Adipocyte (in vitro differentiated cells): ENCODE data around the gene PARD3.
A peak's percentile ranks its signal among the peaks of the same experiment; 100 is the strongest.

Experiments
- DNase-seq: peaks from one replicate; pipeline ENCODE4 v3.0.0-alpha.2; 2015; ENCODE audit warnings: low read depth
- H3K27me3 ChIP-seq: replicated peaks from 2 replicates; pipeline ENCODE4 v1.7.0; 2013; ENCODE audit warnings: mild to moderate bottlenecking, low read length, moderate library complexity; ENCODE audit not compliant: control insufficient read depth, insufficient read depth
- H3K36me3 ChIP-seq: 2 replicates; pipeline ENCODE4 v1.7.0; 2013; ENCODE audit warnings: low read length, mild to moderate bottlenecking, moderate library complexity; ENCODE audit not compliant: control insufficient read depth, insufficient read depth, severe bottlenecking
- H3K4me1 ChIP-seq: 2 replicates; pipeline ENCODE4 v1.7.0; 2013; ENCODE audit warnings: mild to moderate bottlenecking, low read length, moderate library complexity; ENCODE audit not compliant: control insufficient read depth, insufficient read depth
- H3K4me3 ChIP-seq: 2 replicates; pipeline ENCODE4 v1.7.0; 2013; ENCODE audit warnings: mild to moderate bottlenecking, low read length, moderate library complexity
- H3K9ac ChIP-seq: 2 replicates; pipeline ENCODE4 v1.7.0; 2013; ENCODE audit warnings: mild to moderate bottlenecking, low read length, moderate library complexity
- H3K9me3 ChIP-seq: 2 replicates; pipeline ENCODE4 v1.7.0; 2013; ENCODE audit warnings: mild to moderate bottlenecking, low read length, moderate library complexity; ENCODE audit not compliant: control insufficient read depth

The PARD3 gene

GRCh38 chr10:34235164-34235832 lies 579.8 kb downstream of the PARD3 start:
- no peaks in the 10 kb centered on the region for H3K27me3 ChIP-seq
- H3K36me3 ChIP-seq: no peaks in the 10 kb centered on the region
- no peaks in the 10 kb centered on the region for H3K9me3 ChIP-seq
- peaks cover 7% of the 10 kb centered on the region for H3K4me1 ChIP-seq
- peak; percentile 30 for DNase-seq
- no peak overlapping the region for H3K9ac ChIP-seq
- no peak overlapping the region for H3K4me3 ChIP-seq

GRCh38 chr10:34232481-34232880 lies 582.6 kb downstream of the PARD3 start:
- no peaks in the 10 kb centered on the region for H3K36me3 ChIP-seq
- H3K9ac ChIP-seq: no peak overlapping the region
- DNase-seq: no peak
- H3K27me3 ChIP-seq: no peaks in the 10 kb centered on the region
- no peaks in the 10 kb centered on the region for H3K9me3 ChIP-seq
- no peaks in the 10 kb centered on the region for H3K4me1 ChIP-seq
- no peak overlapping the region for H3K4me3 ChIP-seq

- no peaks in the 10 kb centered on the region for H3K27me3 ChIP-seq
- H3K36me3 ChIP-seq: no peaks in the 10 kb centered on the region
- H3K9ac ChIP-seq: no peak overlapping the region
- H3K9me3 ChIP-seq: no peaks in the 10 kb centered on the region
- no peak for DNase-seq
- H3K4me1 ChIP-seq: peaks cover 4% of the 10 kb centered on the region
- H3K4me3 ChIP-seq: no peak overlapping the region
Measured at GRCh38 chr10:34231441-34232180, 583.5 kb downstream of the PARD3 start.

GRCh38 chr10:34229917-34230316 lies 585.2 kb downstream of the PARD3 start:
- H3K9me3 ChIP-seq: no peaks in the 10 kb centered on the region
- DNase-seq: peak; percentile 19
- H3K36me3 ChIP-seq: no peaks in the 10 kb centered on the region
- H3K9ac ChIP-seq: no peak overlapping the region
- H3K27me3 ChIP-seq: no peaks in the 10 kb centered on the region
- peaks cover 11% of the 10 kb centered on the region for H3K4me1 ChIP-seq
- H3K4me3 ChIP-seq: no peak overlapping the region

GRCh38 chr10:34228066-34228465 lies 587.0 kb downstream of the PARD3 start:
- no peak overlapping the region for H3K9ac ChIP-seq
- H3K9me3 ChIP-seq: no peaks in the 10 kb centered on the region
- H3K4me3 ChIP-seq: no peak overlapping the region
- no peak for DNase-seq
- H3K36me3 ChIP-seq: no peaks in the 10 kb centered on the region
- H3K4me1 ChIP-seq: peaks cover 11% of the 10 kb centered on the region
- H3K27me3 ChIP-seq: no peaks in the 10 kb centered on the region

GRCh38 chr10:34224639-34225038 lies 590.5 kb downstream of the PARD3 start:
- peaks cover 11% of the 10 kb centered on the region for H3K4me1 ChIP-seq
- H3K9me3 ChIP-seq: no peaks in the 10 kb centered on the region
- H3K27me3 ChIP-seq: no peaks in the 10 kb centered on the region
- H3K4me3 ChIP-seq: no peak overlapping the region
- no peaks in the 10 kb centered on the region for H3K36me3 ChIP-seq
- no peak overlapping the region for H3K9ac ChIP-seq
- DNase-seq: no peak

- DNase-seq: no peak
- no peak overlapping the region for H3K4me3 ChIP-seq
- H3K9ac ChIP-seq: no peak overlapping the region
- H3K27me3 ChIP-seq: no peaks in the 10 kb centered on the region
- H3K4me1 ChIP-seq: peaks cover 11% of the 10 kb centered on the region
- no peaks in the 10 kb centered on the region for H3K9me3 ChIP-seq
- no peaks in the 10 kb centered on the region for H3K36me3 ChIP-seq
Measured at GRCh38 chr10:34223658-34224057, 591.4 kb downstream of the PARD3 start.

GRCh38 chr10:34222359-34222758 lies 592.7 kb downstream of the PARD3 start:
- Histone ChIP-seq H3K27me3 (no peaks in the 10 kb centered on the region), H3K9me3 (no peaks in the 10 kb centered on the region), H3K9ac (no peak overlapping the region), H3K4me3 (no peak overlapping the region), H3K4me1 (peaks cover 11% of the 10 kb centered on the region), H3K36me3 (no peaks in the 10 kb centered on the region)
- DNase-seq: no peak

- H3K4me1 ChIP-seq: no peaks in the 10 kb centered on the region
- no peak overlapping the region for H3K9ac ChIP-seq
- no peak overlapping the region for H3K4me3 ChIP-seq
- H3K9me3 ChIP-seq: no peaks in the 10 kb centered on the region
- no peaks in the 10 kb centered on the region for H3K27me3 ChIP-seq
- H3K36me3 ChIP-seq: no peaks in the 10 kb centered on the region
- DNase-seq: no peak
Measured at GRCh38 chr10:34219753-34220548, 595.1 kb downstream of the PARD3 start.

GRCh38 chr10:34217524-34217923 lies 597.6 kb downstream of the PARD3 start:
- H3K9me3 ChIP-seq: no peaks in the 10 kb centered on the region
- H3K4me1 ChIP-seq: no peaks in the 10 kb centered on the region
- H3K36me3 ChIP-seq: no peaks in the 10 kb centered on the region
- no peak overlapping the region for H3K9ac ChIP-seq
- H3K4me3 ChIP-seq: no peak overlapping the region
- H3K27me3 ChIP-seq: no peaks in the 10 kb centered on the region
- peak; percentile 38 for DNase-seq

GRCh38 chr10:34216348-34216945 lies 598.6 kb downstream of the PARD3 start:
- DNase-seq: peak; percentile 14
- no peaks in the 10 kb centered on the region for H3K4me1 ChIP-seq
- no peaks in the 10 kb centered on the region for H3K36me3 ChIP-seq
- H3K27me3 ChIP-seq: no peaks in the 10 kb centered on the region
- H3K9me3 ChIP-seq: no peaks in the 10 kb centered on the region
- no peak overlapping the region for H3K9ac ChIP-seq
- H3K4me3 ChIP-seq: no peak overlapping the region
